CD14-positive monocyte (primary cell): ENCODE measurements around the gene ST3GAL3. TPM values are rescaled to one million over a fixed set of nuclear protein-coding genes. Genes with fewer than 3 reads are reported as not detected.
A peak's percentile ranks its signal among the peaks of the same experiment; 100 is the strongest.
"Not testable (repeated sequence)": the region's sequence is repeated elsewhere in the genome, so short reads cannot be mapped to it uniquely, and the experiment has no call there.

ENCODE experiments used
- DNase-seq, 3 donors: peaks; one replicate each; pipeline ENCODE4 v3.0.0-alpha.2; 2011 to 2022
- H2AFZ ChIP-seq: 2 replicates; pipeline ENCODE4 v1.6.0; 2012; ENCODE audit warnings: mild to moderate bottlenecking, low read depth, low read length, inconsistent platforms; ENCODE audit not compliant: insufficient read depth, poor library complexity, severe bottlenecking
- H3K27ac ChIP-seq, 2 donors: 1 replicate in 1 of 2; 2 replicates in 1 of 2; pipeline ENCODE4 v1.5.1; 2012 to 2013; ENCODE audit warnings: low read length in 2 of 2, control low read depth in 1 of 2, inconsistent platforms in 1 of 2, low read depth in 1 of 2, mild to moderate bottlenecking in 1 of 2
- H3K27me3 ChIP-seq, 2 donors: one replicate each; pipeline versions ENCODE4 v1.6.0 to v1.6.1; 2011 to 2013; ENCODE audit warnings: low read length in 2 of 2; ENCODE audit not compliant: control insufficient read depth in 2 of 2, insufficient read depth in 2 of 2
- H3K36me3 ChIP-seq, 2 donors: replicated peaks in 1 of 2; 1 replicate in 1 of 2; 2 replicates in 1 of 2; pipeline versions ENCODE4 v1.5.1 to v1.6.1; 2012 to 2013; ENCODE audit warnings: low read length in 2 of 2, control low read depth in 1 of 2, inconsistent platforms in 1 of 2, mild to moderate bottlenecking in 1 of 2; ENCODE audit not compliant: insufficient read depth in 2 of 2, control insufficient read depth in 1 of 2
- H3K4me1 ChIP-seq, 2 donors: 1 replicate in 1 of 2; 2 replicates in 1 of 2; pipeline versions ENCODE4 v1.5.1 to v1.6.1; 2012 to 2013; ENCODE audit warnings: low read length in 2 of 2, control low read depth in 1 of 2, inconsistent platforms in 1 of 2, mild to moderate bottlenecking in 1 of 2, moderate library complexity in 1 of 2; ENCODE audit not compliant: insufficient read depth in 2 of 2, control insufficient read depth in 1 of 2
- H3K4me2 ChIP-seq: replicated peaks from 2 replicates; pipeline ENCODE3; 2012; ENCODE audit warnings: low read length, moderate library complexity, mild to moderate bottlenecking; ENCODE audit not compliant: poor library complexity, severe bottlenecking; ENCODE audit errors: extremely low read depth
- H3K4me3 ChIP-seq, 3 experiments: fragments of 200-600 bp in 1 of 3; sonication (generic) in 1 of 3; replicated peaks in 1 of 3; 1 replicate in 2 of 3; 2 replicates in 1 of 3; pipeline ENCODE4 v1.5.1; 2011 to 2013; ENCODE audit warnings: low read length in 3 of 3, mild to moderate bottlenecking in 3 of 3, control low read depth in 2 of 3, low read depth in 2 of 3, inconsistent platforms in 1 of 3, moderate library complexity in 1 of 3
- H3K79me2 ChIP-seq: 2 replicates; pipeline ENCODE4 v1.6.0; 2012; ENCODE audit warnings: mild to moderate bottlenecking, control low read depth, inconsistent platforms, low read length, moderate library complexity; ENCODE audit not compliant: insufficient read depth
- H3K9ac ChIP-seq: 2 replicates; pipeline ENCODE4 v1.6.0; 2017; ENCODE audit warnings: low read length, mild to moderate bottlenecking; ENCODE audit not compliant: insufficient read depth, poor library complexity, severe bottlenecking
- H3K9me3 ChIP-seq, 2 donors: replicated peaks in 1 of 2; 1 replicate in 1 of 2; 2 replicates in 1 of 2; pipeline versions ENCODE4 v1.5.1 to v1.6.1; 2012 to 2013; ENCODE audit warnings: low read length in 2 of 2, control low read depth in 1 of 2; ENCODE audit not compliant: control insufficient read depth in 1 of 2, insufficient read depth in 1 of 2
- H4K20me1 ChIP-seq: 2 replicates; pipeline ENCODE4 v1.6.0; 2012; ENCODE audit warnings: mild to moderate bottlenecking, low read length, control low read depth, moderate library complexity; ENCODE audit not compliant: insufficient read depth
- H3K27ac Mint-ChIP-seq, 7 donors: one replicate each; pipeline ENCODE4 v1.8.0; 2020; ENCODE audit warnings: mild to moderate bottlenecking in 7 of 7, mixed read lengths in 7 of 7, moderate library complexity in 6 of 7, inconsistent platforms in 2 of 7
- H3K27me3 Mint-ChIP-seq, 3 donors: one replicate each; pipeline ENCODE4 v1.8.0; 2021 to 2022; ENCODE audit warnings: low read depth in 3 of 3, mild to moderate bottlenecking in 3 of 3, mixed read lengths in 3 of 3, moderate library complexity in 3 of 3, inconsistent platforms in 1 of 3
- H3K36me3 Mint-ChIP-seq, 2 donors: one replicate each; pipeline ENCODE4 v1.8.0; 2020; ENCODE audit warnings: mixed read lengths in 2 of 2, inconsistent platforms in 1 of 2, mild to moderate bottlenecking in 1 of 2
- H3K4me1 Mint-ChIP-seq: one replicate; pipeline ENCODE4 v1.8.0; 2020; ENCODE audit warnings: mild to moderate bottlenecking, mixed read lengths
- H3K4me3 Mint-ChIP-seq, 2 donors: one replicate each; pipeline ENCODE4 v1.8.0; 2020; ENCODE audit warnings: mild to moderate bottlenecking in 2 of 2, mixed read lengths in 2 of 2, moderate library complexity in 1 of 2
- H3K9me3 Mint-ChIP-seq, 7 donors: one replicate each; pipeline ENCODE4 v1.8.0; 2020 to 2022; ENCODE audit warnings: mixed read lengths in 7 of 7, mild to moderate bottlenecking in 6 of 7, moderate library complexity in 6 of 7, inconsistent platforms in 2 of 7
- WGBS: methylation state at CpG from one replicate; pipeline ENCODE4 v1.1.5; 2013; ENCODE audit warnings: missing lambda C conversion rate; ENCODE audit not compliant: insufficient coverage; 5-methylcytosine and 5-hydroxymethylcytosine counted together
- intact Hi-C, 2 donors: fragments of 100-400 bp; cut with micrococcal nuclease; formaldehyde crosslinking; loops; one replicate each; pipeline versions ENCODE4 v1.15.0 to v1.15.1; 2023
- polyA plus RNA-seq, 3 donors: library from polyadenylated mRNA; depleted of rRNA in 1 of 3; unstranded in 2 of 3; stranded (reverse) in 1 of 3; fragments of 300-500 nt in 2 of 3; fragments of >200 nt in 1 of 3; fragmentation: Illumina TruSeq in 2 of 3; gene quantifications; 1 replicate in 2 of 3; 2 replicates in 1 of 3; pipeline ENCODE4 v1.2.3, GENCODE V29; 2012 to 2021
- TF ChIP-seq, protein P1 (sequence below): fragments of 200-600 bp; IDR thresholded peaks from one replicate; pipeline ENCODE4 v1.8.0; 2022; ENCODE audit warnings: antibody characterized with exemption, mild to moderate bottlenecking

Gene ST3GAL3
- polyA plus RNA-seq, 3 donors, result 1.6 to 4.5 (median 2.1) TPM

DNA sequence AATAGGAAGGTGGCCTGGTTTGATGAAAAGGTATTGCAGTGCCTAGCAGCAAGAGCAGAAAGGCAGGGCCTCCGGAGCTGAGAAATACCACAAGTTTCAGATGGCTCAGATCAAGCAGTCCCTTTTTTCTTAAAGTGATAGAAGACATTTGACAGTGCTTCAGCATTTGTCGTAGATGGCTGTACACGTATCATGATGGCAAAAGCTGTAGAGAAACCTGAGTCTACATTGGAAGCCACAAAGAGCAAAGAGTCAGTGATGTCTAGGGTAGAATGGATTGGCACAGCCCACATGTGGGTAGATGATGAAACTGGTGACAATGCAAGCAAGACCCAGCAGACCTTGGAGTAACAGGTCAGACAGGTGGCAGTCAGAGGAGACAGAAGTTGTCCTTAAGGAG lies 124.9 kb downstream of the ST3GAL3 start:
- Histone ChIP-seq H3K27me3 (no peaks in the 10 kb centered on the region), H4K20me1 (no peaks in the 10 kb centered on the region), H2AFZ (no peak overlapping the region), H3K9me3 (no peaks in the 10 kb centered on the region), H3K27ac (peak overlapping the region; percentile 13 to 80), H3K4me3 (peak overlapping the region in 1 of 3 experiments; percentile 70), H3K4me1 (peaks cover 67 to 68% of the 10 kb centered on the region in 2 donors), H3K36me3 (no peaks in the 10 kb centered on the region), H3K79me2 (peaks cover 11% of the 10 kb centered on the region), H3K9ac (no peak overlapping the region), H3K4me2 (peak overlapping the region; percentile 80)
- H3K4me3 Mint-ChIP-seq, result peak overlapping the region; percentile 32 to 71
- WGBS, result 24% methylated on average over 3 of the region's 3 CpGs
- H3K4me1 Mint-ChIP-seq, result peaks cover 77% of the 10 kb centered on the region
- H3K9me3 Mint-ChIP-seq, result no peaks in the 10 kb centered on the region
- TF ChIP-seq, protein P1, sequence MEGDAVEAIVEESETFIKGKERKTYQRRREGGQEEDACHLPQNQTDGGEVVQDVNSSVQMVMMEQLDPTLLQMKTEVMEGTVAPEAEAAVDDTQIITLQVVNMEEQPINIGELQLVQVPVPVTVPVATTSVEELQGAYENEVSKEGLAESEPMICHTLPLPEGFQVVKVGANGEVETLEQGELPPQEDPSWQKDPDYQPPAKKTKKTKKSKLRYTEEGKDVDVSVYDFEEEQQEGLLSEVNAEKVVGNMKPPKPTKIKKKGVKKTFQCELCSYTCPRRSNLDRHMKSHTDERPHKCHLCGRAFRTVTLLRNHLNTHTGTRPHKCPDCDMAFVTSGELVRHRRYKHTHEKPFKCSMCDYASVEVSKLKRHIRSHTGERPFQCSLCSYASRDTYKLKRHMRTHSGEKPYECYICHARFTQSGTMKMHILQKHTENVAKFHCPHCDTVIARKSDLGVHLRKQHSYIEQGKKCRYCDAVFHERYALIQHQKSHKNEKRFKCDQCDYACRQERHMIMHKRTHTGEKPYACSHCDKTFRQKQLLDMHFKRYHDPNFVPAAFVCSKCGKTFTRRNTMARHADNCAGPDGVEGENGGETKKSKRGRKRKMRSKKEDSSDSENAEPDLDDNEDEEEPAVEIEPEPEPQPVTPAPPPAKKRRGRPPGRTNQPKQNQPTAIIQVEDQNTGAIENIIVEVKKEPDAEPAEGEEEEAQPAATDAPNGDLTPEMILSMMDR, result no peak
- DNase-seq, result no peak
- peaks cover 5 to 6% of the 10 kb centered on the region in 2 donors for H3K36me3 Mint-ChIP-seq
- intact Hi-C loops, result loop anchor here (5.0 to 10.0 kb wide), 3 partner anchors 35 to 47 kb away; no protein-coding TSS in a partner anchor
- peaks cover 0 to 8% (median 0%) of the 10 kb centered on the region in 3 donors for H3K27me3 Mint-ChIP-seq
- H3K27ac Mint-ChIP-seq, result peak overlapping the region; percentile 80 to 93 (median 82)

DNA sequence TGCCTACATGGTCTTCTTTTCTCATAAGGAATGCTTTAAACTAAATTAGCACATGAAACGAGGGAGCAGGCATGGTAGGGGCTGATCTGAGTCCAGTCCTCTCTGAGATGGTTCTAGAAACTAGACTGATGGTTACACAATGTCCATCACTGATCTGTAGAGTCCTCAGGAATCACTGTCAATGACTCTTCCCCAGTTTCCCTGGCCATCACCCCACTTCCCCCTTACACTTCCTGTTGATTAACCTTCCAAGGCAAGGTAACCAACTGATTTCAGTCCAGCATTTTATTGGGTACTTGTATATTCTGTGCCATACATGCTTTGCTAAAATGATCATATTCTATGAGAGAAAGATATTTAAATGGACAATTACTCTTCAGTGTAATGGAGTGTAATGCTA lies 125.7 kb downstream of the ST3GAL3 start:
- intact Hi-C loops, result loop anchor here (5.0 to 10.0 kb wide), 3 partner anchors 34 to 48 kb away; no protein-coding TSS in a partner anchor
- Mint-ChIP-seq H3K27ac (peak overlapping the region; percentile 53 to 94 (median 87)), H3K4me3 (peak overlapping the region in 1 of 2 donors; percentile 83), H3K36me3 (peaks cover 5% of the 10 kb centered on the region in 2 donors), H3K4me1 (peaks cover 85% of the 10 kb centered on the region), H3K27me3 (peaks cover 0 to 8% (median 0%) of the 10 kb centered on the region in 3 donors), H3K9me3 (peaks cover 0 to 2% (median 0%) of the 10 kb centered on the region in 7 donors)
- no peaks in the 10 kb centered on the region for H3K9me3 ChIP-seq
- no peak overlapping the region for H2AFZ ChIP-seq
- peak overlapping the region in 1 of 3 experiments; percentile 70 for H3K4me3 ChIP-seq
- no peaks in the 10 kb centered on the region for H4K20me1 ChIP-seq
- H3K27me3 ChIP-seq, result no peaks in the 10 kb centered on the region
- no peaks in the 10 kb centered on the region for H3K36me3 ChIP-seq
- WGBS, result 33% methylated on average over 1 of the region's 1 CpG
- H3K79me2 ChIP-seq, result peaks cover 11% of the 10 kb centered on the region
- H3K9ac ChIP-seq, result no peak overlapping the region
- TF ChIP-seq, protein P1, result no peak
- H3K4me2 ChIP-seq, result peak overlapping the region; percentile 80
- H3K27ac ChIP-seq, result peak overlapping the region; percentile 79 to 80
- peak in 2 of 3 donors; percentile 59 to 60 for DNase-seq
- peaks cover 70 to 76% of the 10 kb centered on the region in 2 donors for H3K4me1 ChIP-seq

DNA sequence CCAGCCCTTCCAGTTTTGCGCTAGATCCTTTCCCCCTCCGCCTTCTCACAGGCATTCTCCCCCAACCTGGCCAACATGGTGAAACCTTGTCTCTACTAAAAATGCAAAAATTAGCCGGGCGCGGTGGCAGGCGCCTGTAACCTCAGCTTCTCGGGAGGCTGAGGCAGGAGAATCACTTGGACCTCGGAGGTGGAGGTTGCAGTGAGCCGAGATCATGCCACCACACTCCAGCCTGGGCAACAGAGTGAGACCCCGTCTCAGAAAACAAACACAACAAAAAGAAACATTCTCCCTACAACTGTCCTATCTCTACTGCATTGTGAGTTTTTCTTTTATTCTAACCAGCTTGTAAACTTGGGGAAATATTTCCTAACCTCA lies 126.6 kb downstream of the ST3GAL3 start:
- Mint-ChIP-seq H3K4me3 (peak overlapping the region; percentile 51 to 83), H3K27ac (peak overlapping the region; percentile 87 to 94 (median 93)), H3K4me1 (peaks cover 91% of the 10 kb centered on the region)
- H3K9me3 ChIP-seq, H3K27me3 Mint-ChIP-seq, DNase-seq, H3K36me3 ChIP-seq, H3K27me3 ChIP-seq, H2AFZ ChIP-seq, H4K20me1 ChIP-seq, H3K36me3 Mint-ChIP-seq, H3K9me3 Mint-ChIP-seq: not testable (repeated sequence)
- peak overlapping the region; percentile 21 to 70 (median 40) for H3K4me3 ChIP-seq
- intact Hi-C loops, result loop anchor here (5.0 to 10.0 kb wide), 3 partner anchors 33 to 49 kb away; no protein-coding TSS in a partner anchor
- H3K4me2 ChIP-seq, result peak overlapping the region; percentile 80
- peak overlapping the region; percentile 79 to 80 for H3K27ac ChIP-seq
- WGBS, result 11% methylated on average over 6 of the region's 10 CpGs
- peak overlapping the region; percentile 6 for H3K9ac ChIP-seq
- peaks cover 11% of the 10 kb centered on the region for H3K79me2 ChIP-seq
- H3K4me1 ChIP-seq, result peaks cover 78 to 83% of the 10 kb centered on the region in 2 donors
